Peyer's patch (tissue), 4 donors: ENCODE results near the gene MED7.

ENCODE experiments used
- POLR2A ChIP-seq, 2 donors: fragments of 450-650 bp; IDR thresholded peaks; one replicate each; pipeline ENCODE4 v1.5.1; 2017; ENCODE audit warnings: antibody characterized with exemption in 2 of 2, mild to moderate bottlenecking in 2 of 2, moderate library complexity in 2 of 2
- TF ChIP-seq, protein P1 (sequence below), 6 experiments: fragments of 450-650 bp in 4 of 6; fragments of 200-600 bp in 2 of 6; sonication (generic) in 1 of 6; IDR thresholded peaks; one replicate each; pipeline ENCODE4 v1.5.1; 2017 to 2019; ENCODE audit warnings: antibody characterized with exemption in 6 of 6, mild to moderate bottlenecking in 3 of 6, moderate library complexity in 1 of 6

DNA sequence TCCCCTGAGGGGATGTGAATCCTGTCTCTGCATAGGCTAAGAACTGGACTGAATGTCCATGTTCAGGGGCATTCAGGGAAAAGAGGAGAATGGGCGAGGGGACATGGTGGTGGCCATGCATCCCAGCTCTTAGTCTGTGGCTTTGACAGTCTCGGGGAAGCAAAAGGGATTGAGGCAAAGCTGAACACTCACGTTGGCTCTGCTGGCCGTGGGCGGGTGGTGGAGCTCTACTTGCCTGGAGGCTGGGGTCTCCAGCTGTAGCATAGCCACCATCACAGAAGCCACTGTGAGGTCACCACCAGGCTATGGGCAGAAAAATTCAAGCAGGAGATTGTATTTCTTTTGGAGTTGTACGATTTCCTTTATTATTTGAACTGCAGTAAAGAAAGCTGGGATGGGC is 19.3 kb upstream of the MED7 start:
- TF ChIP-seq, protein P1, sequence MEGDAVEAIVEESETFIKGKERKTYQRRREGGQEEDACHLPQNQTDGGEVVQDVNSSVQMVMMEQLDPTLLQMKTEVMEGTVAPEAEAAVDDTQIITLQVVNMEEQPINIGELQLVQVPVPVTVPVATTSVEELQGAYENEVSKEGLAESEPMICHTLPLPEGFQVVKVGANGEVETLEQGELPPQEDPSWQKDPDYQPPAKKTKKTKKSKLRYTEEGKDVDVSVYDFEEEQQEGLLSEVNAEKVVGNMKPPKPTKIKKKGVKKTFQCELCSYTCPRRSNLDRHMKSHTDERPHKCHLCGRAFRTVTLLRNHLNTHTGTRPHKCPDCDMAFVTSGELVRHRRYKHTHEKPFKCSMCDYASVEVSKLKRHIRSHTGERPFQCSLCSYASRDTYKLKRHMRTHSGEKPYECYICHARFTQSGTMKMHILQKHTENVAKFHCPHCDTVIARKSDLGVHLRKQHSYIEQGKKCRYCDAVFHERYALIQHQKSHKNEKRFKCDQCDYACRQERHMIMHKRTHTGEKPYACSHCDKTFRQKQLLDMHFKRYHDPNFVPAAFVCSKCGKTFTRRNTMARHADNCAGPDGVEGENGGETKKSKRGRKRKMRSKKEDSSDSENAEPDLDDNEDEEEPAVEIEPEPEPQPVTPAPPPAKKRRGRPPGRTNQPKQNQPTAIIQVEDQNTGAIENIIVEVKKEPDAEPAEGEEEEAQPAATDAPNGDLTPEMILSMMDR (IDR thresholded peaks at IDR 0.05) = no peak
- no peak for TF ChIP-seq POLR2A (IDR thresholded peaks at IDR 0.05)
